ENCODE measurements around the gene PIKFYVE.
"Not testable (repeated sequence)": the region's sequence is repeated elsewhere in the genome, so short reads cannot be mapped to it uniquely, and the experiment has no call there.

The PIKFYVE gene

DNA sequence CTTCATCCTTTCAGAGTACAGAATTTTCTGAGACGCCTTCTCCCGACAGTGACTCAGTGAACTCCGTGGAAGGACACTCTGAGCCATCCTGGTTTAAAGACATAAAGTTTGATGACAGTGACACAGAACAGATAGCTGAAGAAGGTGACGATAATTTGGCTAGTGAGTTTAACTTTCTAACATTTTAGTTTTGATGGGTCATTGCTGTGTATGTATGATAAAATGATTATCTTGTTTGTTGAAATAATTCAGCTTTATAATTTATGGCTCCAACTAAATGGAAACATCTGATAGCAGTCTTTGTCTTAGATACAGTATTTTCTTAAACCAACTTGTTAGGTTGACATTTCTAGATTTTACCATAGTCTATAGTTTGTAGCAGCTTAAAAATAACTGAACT is 38.1 kb downstream of the PIKFYVE start:
- no peak for DNase-seq

DNA sequence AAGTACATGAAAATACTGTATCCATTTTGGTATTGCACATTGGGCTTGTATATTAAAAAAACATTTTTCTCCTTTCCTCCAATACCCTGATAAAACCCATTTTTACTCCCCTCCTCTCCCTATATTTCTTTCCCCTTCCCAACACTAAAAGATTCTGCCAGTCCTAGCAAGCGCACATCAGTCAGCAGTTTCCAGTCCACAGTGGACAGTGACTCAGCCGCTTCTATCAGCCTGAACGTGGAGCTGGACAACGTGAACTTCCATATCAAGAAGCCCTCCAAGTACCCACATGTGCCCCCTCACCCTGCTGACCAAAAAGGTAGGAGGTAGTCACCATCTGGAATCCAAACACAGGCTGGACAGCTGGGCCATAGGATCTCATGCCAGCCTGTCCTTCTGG is 38.6 kb downstream of the PIKFYVE start:
- no peak for DNase-seq

DNA sequence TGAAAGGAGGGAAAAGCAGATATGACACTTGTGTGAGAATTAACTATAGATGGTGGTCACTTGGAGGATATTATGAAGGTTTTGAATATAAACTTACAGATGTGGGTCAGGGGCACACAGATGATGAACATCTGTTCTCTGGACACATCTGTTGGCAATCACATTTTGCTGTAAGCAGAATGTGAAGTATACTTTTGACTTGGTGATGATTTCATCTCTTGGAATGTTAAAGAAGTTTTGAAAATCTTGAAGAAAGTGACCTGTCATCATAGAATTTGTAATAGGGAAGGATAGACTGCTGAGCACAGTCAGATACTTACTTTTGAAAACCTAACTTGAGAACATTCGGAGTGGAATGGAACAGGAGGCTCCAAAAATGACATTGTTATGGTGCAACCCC is 40.2 kb downstream of the PIKFYVE start:
- DNase-seq = peak; percentile 65

DNA sequence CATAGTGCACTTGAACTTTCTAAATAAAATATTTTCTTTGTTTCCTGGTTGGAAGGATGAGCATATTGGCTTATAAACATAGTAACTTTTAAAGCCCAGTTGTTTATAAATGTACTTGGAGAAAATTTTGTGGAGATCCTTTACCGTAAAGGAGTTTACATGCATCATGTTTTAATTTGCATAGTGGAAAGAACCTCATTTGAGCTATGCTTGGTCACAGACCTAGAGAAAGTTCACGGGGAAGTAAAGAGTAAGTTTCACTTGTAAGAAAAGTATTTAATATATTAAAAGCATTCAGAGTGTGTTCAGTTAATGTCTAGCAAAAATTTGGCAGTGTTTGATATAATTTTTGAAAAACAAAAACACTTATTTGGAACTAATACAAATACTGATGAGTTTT is 45.3 kb downstream of the PIKFYVE start:
- DNase-seq = no peak

DNA sequence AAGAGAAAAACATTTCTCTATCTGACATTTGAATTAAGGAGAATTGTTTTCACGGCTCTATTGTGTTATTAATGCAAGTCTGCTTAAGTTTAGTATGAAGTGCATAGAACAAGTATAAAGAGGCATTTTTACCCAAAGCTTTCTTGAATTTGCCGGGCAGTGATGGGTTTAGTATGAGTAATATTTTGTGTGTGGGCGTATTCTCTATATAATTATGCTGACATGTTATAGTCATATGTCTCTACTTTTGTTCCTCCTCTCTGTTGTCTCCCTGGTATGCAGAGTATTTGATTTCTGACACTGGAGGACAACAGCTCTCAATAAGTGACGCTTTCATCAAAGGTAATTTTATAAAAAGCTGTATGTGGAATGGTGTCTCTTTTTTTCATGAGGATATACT is 45.9 kb downstream of the PIKFYVE start:
- DNase-seq = no peak

DNA sequence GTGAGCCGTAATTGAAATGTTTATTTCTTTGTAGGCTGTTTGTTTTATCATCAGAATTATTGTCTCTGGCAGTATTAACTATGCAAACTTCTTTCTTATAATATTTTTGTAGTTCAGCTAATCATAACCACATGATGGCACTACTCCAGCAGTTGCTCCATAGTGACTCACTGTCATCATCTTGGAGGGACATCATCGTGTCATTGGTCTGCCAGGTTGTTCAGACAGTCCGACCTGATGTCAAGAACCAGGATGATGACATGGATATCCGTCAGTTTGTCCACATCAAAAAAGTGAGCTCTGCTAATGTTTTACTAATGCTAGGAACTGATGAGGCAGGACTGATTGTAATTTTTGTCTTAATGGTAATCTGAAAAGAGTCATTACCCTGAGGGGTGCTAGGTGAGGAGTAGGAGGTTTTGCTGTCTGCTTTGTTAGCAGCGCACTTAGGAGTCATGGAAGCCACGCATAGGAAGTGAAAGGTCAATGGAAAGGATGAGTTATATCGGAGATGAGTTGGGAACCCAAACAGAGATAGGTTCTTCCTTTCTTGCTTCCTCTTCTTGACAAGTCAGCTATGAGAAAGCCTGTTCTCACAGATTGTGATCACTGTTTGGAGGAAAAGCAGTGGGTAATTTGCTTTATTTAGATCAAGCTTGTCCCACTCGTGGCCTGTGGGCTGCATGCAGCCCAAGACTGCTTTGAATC is 49.2 kb downstream of the PIKFYVE start:
- DNase-seq = peak; percentile 15

DNA sequence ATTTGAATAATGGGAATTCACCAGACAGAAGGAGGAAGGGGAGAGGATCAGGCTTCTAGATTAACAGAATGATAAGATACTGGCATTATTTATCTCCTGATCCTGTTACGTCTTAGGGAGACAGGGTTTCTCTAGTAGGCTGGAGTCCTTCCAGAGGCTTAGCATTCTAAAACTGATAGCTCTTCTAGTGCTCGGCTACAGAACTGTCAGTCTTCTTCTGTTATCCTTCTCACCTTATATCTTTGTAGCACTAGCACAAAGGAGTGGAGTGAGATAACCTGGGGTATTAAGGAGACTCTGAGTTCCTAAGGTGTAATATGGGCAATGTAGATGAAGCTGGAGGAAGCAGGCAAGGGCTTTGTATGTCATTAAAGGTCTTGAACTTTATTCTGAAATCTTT is 52.1 kb downstream of the PIKFYVE start:
- no peak for DNase-seq

DNA sequence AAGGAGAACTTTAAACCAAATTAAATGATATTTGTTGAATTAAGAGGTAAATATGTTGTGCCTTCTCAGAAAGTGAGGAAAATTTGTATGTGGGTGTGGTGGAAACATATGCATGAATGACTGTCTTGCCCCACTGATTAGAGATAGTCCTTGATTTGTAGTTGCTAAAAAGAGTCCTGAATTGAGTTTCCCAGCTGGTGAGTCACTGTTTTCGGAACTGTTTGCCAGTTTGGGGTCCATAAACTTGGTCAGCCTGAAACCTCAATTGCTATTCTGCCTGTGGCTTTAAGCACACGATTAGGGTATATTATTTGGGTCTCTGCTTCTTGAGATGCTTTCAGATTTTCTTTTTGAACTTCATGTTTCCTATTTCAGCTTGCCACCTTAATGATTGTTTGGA is 53.3 kb downstream of the PIKFYVE start:
- no peak for DNase-seq

GRCh38 chr2:208320686-208321085 is 54.6 kb downstream of the PIKFYVE start:
- DNase-seq = no peak

DNA sequence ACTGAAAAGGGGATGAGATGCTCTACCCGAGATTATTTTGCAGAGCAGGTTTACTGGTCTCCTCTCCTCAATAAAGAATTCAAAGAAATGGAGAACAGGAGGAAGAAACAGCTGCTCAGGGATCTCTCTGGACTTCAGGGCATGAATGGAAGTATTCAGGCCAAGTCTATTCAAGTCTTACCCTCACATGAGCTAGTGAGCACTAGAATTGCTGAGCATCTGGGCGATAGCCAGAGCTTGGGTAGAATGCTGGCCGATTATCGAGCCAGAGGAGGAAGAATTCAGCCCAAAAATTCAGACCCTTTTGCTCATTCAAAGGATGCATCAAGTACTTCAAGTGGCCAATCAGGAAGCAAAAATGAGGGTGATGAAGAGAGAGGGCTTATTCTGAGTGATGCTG is 60.0 kb downstream of the PIKFYVE start:
- no peak for DNase-seq

GRCh38 chr2:208329485-208329884 is 63.4 kb downstream of the PIKFYVE start:
- DNase-seq = no peak

DNA sequence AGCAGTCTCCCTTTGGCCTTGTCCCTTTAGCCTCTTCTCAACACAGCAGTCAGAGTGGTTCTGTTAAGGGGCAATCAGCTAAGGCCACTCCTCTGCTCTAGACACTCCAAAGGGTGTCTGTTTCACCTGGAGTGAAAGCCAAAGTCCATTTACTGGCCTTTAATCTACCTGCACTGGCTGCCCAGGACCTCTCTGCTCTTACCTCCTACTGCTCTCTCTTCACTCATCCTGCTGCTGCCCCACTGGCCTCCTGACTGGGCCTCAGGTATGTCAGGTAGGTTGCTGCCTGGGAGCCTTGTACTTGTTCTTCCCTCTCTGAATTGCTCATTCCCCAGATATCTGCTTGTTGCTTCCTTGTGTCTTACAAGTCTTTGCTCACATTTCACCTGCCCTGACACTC is 68.2 kb downstream of the PIKFYVE start:
- DNase-seq = no peak

GRCh38 chr2:208346756-208347155 is 80.7 kb downstream of the PIKFYVE start:
- DNase-seq = no peak

GRCh38 chr2:208350610-208351009 is 84.6 kb downstream of the PIKFYVE start:
- DNase-seq = peak; percentile 70

GRCh38 chr2:208352644-208353567 is 86.9 kb downstream of the PIKFYVE start:
- no peak for DNase-seq

GRCh38 chr2:208354964-208355381 is 88.9 kb downstream of the PIKFYVE start:
- DNase-seq = no peak

DNA sequence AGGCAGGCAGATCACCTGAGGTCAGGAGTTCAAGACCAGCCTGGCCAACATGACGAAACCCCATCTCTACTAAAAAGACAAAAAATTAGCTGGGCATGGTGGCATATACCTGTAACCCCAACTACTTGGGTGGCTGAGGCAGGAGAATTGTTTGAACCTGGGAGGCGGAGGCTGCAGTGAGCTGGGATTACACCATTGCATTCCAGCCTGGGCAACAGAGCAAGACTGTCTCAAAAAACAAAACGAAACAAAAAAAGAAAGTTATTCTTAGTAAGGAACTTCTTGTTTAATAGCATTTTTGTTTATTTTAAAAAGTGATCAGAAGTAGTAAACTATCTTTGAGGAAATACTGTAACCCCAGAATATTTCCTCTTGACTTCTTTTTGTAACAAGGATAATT is 90.4 kb downstream of the PIKFYVE start:
- DNase-seq = not testable (repeated sequence)

- DNase-seq = peak; percentile 32
These were observed 91.0 kb downstream of the PIKFYVE start for GRCh38 chr2:208356846-208357574.

DNA sequence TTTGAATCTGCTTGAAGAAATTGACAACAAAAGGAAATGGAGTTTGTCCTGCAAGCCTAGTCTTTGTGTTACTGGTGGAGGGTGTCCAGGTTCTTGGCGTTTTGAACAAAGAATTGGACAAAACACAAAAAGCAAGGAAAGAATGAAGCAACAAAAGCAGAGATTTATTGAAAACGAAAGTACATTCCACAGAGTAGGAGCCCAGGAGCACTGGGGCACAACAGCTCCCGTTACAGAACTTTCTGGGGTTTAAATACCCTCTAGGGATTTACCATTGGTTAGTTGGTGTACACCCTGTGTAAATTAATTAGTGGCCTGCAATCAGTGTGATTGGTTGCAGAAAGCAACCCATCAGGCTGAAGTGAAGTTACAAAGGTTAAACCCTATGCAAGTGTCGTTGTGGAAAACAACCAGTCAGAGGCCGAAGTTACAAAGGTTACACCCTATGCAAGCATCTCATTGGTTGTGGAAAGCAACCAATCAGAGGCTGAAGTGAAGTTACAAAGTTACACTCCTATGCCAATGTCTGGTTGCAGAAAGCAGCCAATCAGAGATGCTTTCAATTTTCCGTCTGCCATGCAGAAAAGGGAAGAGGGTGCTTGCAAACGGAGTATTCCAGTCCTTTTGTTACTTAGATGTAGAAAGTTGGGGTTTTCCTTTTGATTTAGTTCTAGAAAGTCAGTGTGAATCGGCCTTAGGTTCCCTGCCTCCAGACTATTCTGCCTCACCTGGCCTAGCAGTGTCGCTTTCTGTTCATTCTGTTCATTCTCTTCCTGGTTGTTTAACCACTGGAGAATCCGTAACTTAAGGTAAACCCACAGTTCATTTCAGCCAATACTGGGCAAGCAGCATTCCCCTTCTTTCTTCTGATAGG is 92.9 kb downstream of the PIKFYVE start:
- no peak for DNase-seq

GRCh38 chr2:208359632-208359986 is 93.6 kb downstream of the PIKFYVE start:
- no peak for DNase-seq

- DNase-seq = no peak
These were observed 94.4 kb downstream of the PIKFYVE start for GRCh38 chr2:208360259-208361076.

DNA sequence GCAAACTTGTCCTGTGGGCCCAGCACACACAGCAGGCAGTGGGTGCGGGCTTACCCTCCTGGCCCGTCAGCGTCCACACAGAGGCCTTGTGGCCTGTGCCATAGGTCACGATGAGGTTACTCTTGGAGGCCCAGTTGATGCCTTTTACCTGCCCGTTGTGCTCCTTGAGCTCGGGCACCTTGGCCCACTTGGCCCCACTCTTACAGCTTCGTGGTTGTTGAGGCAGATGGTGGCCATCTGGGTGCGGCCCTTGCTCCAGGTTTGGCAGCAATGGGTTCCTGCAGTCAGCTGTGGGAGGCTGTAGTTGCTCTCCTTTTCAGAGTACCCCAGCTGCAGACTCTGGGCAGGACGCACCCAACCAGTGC is 95.0 kb downstream of the PIKFYVE start:
- no peak for DNase-seq
